Tibial nerve (tissue), 4 donors: Measurements from ENCODE around the gene ATP2C1.

Source experiments
- EP300 ChIP-seq, 2 donors: sonication (generic); formaldehyde crosslinking; IDR thresholded peaks; one replicate each; pipeline ENCODE4 v1.6.1; 2017; ENCODE audit warnings: antibody characterized with exemption in 2 of 2, mild to moderate bottlenecking in 1 of 2
- POLR2A ChIP-seq, 2 donors: fragments of 450-650 bp; IDR thresholded peaks; one replicate each; pipeline ENCODE4 v1.6.1; 2017; ENCODE audit warnings: antibody characterized with exemption in 2 of 2, mild to moderate bottlenecking in 2 of 2, moderate library complexity in 2 of 2
- TF ChIP-seq, protein P1 (sequence below), 5 experiments: fragments of 200-600 bp in 3 of 5; fragments of 450-650 bp in 2 of 5; sonication (generic) in 3 of 5; IDR thresholded peaks; one replicate each; pipeline ENCODE4 v1.5.1; 2016 to 2019; ENCODE audit warnings: antibody characterized with exemption in 5 of 5, mild to moderate bottlenecking in 3 of 5, moderate library complexity in 2 of 5

DNA sequence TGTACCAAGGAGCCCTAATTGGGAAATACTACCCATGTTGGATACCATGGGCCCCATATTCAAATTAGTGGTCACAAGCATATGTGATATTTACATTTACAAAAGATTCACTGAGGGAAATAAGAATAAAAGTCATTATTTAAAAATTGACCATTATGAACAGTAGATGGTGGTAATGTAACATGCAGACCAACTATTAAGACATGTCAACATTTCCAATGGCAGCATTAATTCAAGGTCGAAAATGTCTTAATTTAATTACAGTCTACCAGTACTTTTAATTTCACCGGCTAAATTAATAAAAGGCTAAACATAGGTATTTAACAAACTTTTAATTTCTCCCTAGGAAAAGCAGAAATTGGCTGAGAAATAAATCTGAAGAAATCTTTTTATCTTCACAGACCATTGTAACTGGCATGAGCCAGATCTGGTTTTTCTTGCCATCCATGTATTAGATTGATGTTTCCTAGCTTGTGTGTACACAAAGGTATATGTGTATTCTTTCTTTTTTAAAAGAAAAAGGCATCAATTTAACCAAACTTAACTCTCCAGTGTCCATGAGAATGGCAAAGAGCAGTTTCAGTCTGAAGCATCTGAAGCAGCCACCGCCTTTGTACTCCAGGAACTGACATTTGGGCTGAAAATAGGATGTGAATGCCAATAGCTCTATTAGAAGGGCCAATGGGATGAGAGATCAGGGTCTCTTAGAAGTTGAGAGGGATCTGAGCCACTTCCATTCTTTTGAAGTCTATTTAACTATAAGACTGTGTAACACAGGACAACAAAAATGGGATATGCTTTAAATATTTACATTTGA, 159.4 kb downstream of the ATP2C1 start:
- TF ChIP-seq, protein P1, sequence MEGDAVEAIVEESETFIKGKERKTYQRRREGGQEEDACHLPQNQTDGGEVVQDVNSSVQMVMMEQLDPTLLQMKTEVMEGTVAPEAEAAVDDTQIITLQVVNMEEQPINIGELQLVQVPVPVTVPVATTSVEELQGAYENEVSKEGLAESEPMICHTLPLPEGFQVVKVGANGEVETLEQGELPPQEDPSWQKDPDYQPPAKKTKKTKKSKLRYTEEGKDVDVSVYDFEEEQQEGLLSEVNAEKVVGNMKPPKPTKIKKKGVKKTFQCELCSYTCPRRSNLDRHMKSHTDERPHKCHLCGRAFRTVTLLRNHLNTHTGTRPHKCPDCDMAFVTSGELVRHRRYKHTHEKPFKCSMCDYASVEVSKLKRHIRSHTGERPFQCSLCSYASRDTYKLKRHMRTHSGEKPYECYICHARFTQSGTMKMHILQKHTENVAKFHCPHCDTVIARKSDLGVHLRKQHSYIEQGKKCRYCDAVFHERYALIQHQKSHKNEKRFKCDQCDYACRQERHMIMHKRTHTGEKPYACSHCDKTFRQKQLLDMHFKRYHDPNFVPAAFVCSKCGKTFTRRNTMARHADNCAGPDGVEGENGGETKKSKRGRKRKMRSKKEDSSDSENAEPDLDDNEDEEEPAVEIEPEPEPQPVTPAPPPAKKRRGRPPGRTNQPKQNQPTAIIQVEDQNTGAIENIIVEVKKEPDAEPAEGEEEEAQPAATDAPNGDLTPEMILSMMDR (IDR thresholded peaks at IDR 0.05) = peak in 2 of 5 experiments; percentile 5 to 23
- TF ChIP-seq EP300 (IDR thresholded peaks at IDR 0.05) = no peak
- no peak for TF ChIP-seq POLR2A (IDR thresholded peaks at IDR 0.05)
